Neutrophil (primary cell): ENCODE data around the gene SNPH.

Experiments
- H3K27ac ChIP-seq: fragments of 200-600 bp; sonication (generic); 2 replicates; pipeline ENCODE4 v1.5.1; 2016; ENCODE audit warnings: mild to moderate bottlenecking, moderate library complexity
- H3K27me3 ChIP-seq: fragments of 200-600 bp; sonication (generic); 2 replicates; pipeline ENCODE4 v1.6.0; 2016; ENCODE audit warnings: mild to moderate bottlenecking
- H3K36me3 ChIP-seq: fragments of 200-600 bp; sonication (generic); 2 replicates; pipeline ENCODE4 v1.5.1; 2017
- H3K4me1 ChIP-seq, 2 experiments: fragments of 200-600 bp in 1 of 2; sonication (generic) in 1 of 2; 1 replicate in 1 of 2; 2 replicates in 1 of 2; pipeline versions ENCODE4 v1.5.1 to v1.6.1; 2013 to 2016; ENCODE audit warnings: low read depth in 1 of 2, low read length in 1 of 2, mild to moderate bottlenecking in 1 of 2, moderate library complexity in 1 of 2; ENCODE audit not compliant: control insufficient read depth in 1 of 2, insufficient read depth in 1 of 2
- H3K4me3 ChIP-seq, 2 experiments: fragments of 200-600 bp in 1 of 2; sonication (generic) in 1 of 2; 1 replicate in 1 of 2; 2 replicates in 1 of 2; pipeline ENCODE4 v1.5.1; 2013 to 2016; ENCODE audit warnings: low read depth in 1 of 2, low read length in 1 of 2, mild to moderate bottlenecking in 1 of 2, moderate library complexity in 1 of 2
- H3K9me3 ChIP-seq: fragments of 200-600 bp; sonication (generic); 2 replicates; pipeline ENCODE4 v1.5.1; 2016
- CTCF ChIP-seq: fragments of 200-600 bp; sonication (generic); IDR thresholded peaks from 2 replicates; pipeline ENCODE4 v1.5.1; 2016; ENCODE audit warnings: antibody characterized with exemption

Gene SNPH

GRCh38 chr20:1310071-1310470 lies 44.0 kb downstream of the SNPH start:
- Histone ChIP-seq H3K4me3 (no peak overlapping the region), H3K9me3 (no peaks in the 10 kb centered on the region), H3K4me1 (peaks cover 6 to 7% of the 10 kb centered on the region in 2 experiments), H3K27ac (no peak overlapping the region), H3K27me3 (no peaks in the 10 kb centered on the region), H3K36me3 (no peaks in the 10 kb centered on the region)
- no peak for TF ChIP-seq CTCF

GRCh38 chr20:1310506-1311190 lies 44.6 kb downstream of the SNPH start:
- no peak for TF ChIP-seq CTCF
- H3K4me3 ChIP-seq = no peak overlapping the region
- peaks cover 6 to 7% of the 10 kb centered on the region in 2 experiments for H3K4me1 ChIP-seq
- no peaks in the 10 kb centered on the region for H3K36me3 ChIP-seq
- no peak overlapping the region for H3K27ac ChIP-seq
- no peaks in the 10 kb centered on the region for H3K27me3 ChIP-seq
- H3K9me3 ChIP-seq = no peaks in the 10 kb centered on the region

- Histone ChIP-seq H3K27me3 (no peaks in the 10 kb centered on the region), H3K9me3 (no peaks in the 10 kb centered on the region), H3K4me3 (no peak overlapping the region)
These were observed 46.2 kb downstream of the SNPH start for GRCh38 chr20:1312308-1312707.

GRCh38 chr20:1312904-1313235 lies 46.8 kb downstream of the SNPH start:
- Histone ChIP-seq H3K27ac (no peak overlapping the region), H3K9me3 (no peaks in the 10 kb centered on the region), H3K4me3 (no peak overlapping the region), H3K27me3 (no peaks in the 10 kb centered on the region), H3K36me3 (no peaks in the 10 kb centered on the region), H3K4me1 (peaks cover 6 to 7% of the 10 kb centered on the region in 2 experiments)
- TF ChIP-seq CTCF = no peak

More at GRCh38 chr20:1312308-1312707, 46.2 kb downstream of the SNPH start:
- no peak for TF ChIP-seq CTCF
- no peaks in the 10 kb centered on the region for H3K36me3 ChIP-seq
- peaks cover 6 to 7% of the 10 kb centered on the region in 2 experiments for H3K4me1 ChIP-seq
- no peak overlapping the region for H3K27ac ChIP-seq

- TF ChIP-seq CTCF = peak; percentile 93
- no peaks in the 10 kb centered on the region for H3K27me3 ChIP-seq
- no peaks in the 10 kb centered on the region for H3K9me3 ChIP-seq
- H3K4me1 ChIP-seq = peaks cover 6 to 7% of the 10 kb centered on the region in 2 experiments
- no peak overlapping the region for H3K27ac ChIP-seq
- no peaks in the 10 kb centered on the region for H3K36me3 ChIP-seq
- H3K4me3 ChIP-seq = no peak overlapping the region
These were observed 47.3 kb downstream of the SNPH start for GRCh38 chr20:1313236-1313964.
